ENCODE results near the gene CYP4F11. TPM values are rescaled to one million over a fixed set of nuclear protein-coding genes. Genes with fewer than 3 reads are reported as not detected.

CYP4F11 gene
- total and polyA plus RNA-seq, 2 of the 4 experiments (the other 2 are of a cell fraction), result not detected

GRCh38 chr19:15977690-15978089 lies 43.4 kb upstream of the CYP4F11 start:
- H4K91ac ChIP-seq (ENCODE audit: insufficient read depth, low read depth, low read length), result no peak overlapping the region
- no peak overlapping the region for H2BK15ac ChIP-seq (ENCODE audit: low read depth, low read length)
- no peak overlapping the region for H3K27ac ChIP-seq (ENCODE audit: insufficient read depth, low read length)
- DNase-seq (no peak), ATAC-seq (ENCODE audit: low read depth) (no peak)
- no peak overlapping the region for H3K4me3 ChIP-seq (ENCODE audit: insufficient read depth, low read depth, low read length)
- ChIA-PET CTCF (no interaction called here), POLR2A (ENCODE audit: unreplicated experiment) (no interaction called here)
- H2AK5ac ChIP-seq (ENCODE audit: low read depth, low read length), result no peak overlapping the region
- no peak overlapping the region for H3K23ac ChIP-seq (ENCODE audit: low read depth, low read length)
- no peak overlapping the region for H3K56ac ChIP-seq (ENCODE audit: extremely low read depth, insufficient read depth, low read length)
- H3K9me3 ChIP-seq (ENCODE audit: control insufficient read depth, insufficient read depth, low read length), result peaks cover 2% of the 10 kb centered on the region; the same call in 1 of the 2 replicates
- H3K27me3 ChIP-seq (ENCODE audit: control insufficient read depth, insufficient read depth, low read length), result no peaks in the 10 kb centered on the region
- no peak overlapping the region for H3K4me2 ChIP-seq (ENCODE audit: low read depth, low read length)
- no peak overlapping the region for H2BK5ac ChIP-seq (ENCODE audit: low read depth, low read length, poor library complexity, severe bottlenecking)
- H3K4me1 ChIP-seq (ENCODE audit: control insufficient read depth, insufficient read depth, low read length), result no peaks in the 10 kb centered on the region
- no peaks in the 10 kb centered on the region for H3K36me3 ChIP-seq (ENCODE audit: control insufficient read depth, insufficient read depth, low read length)
- dilution Hi-C loops (cut with HindIII; ENCODE audit: low sequenced_read_pairs, unreplicated experiment) (no loop called here), in situ Hi-C loops (cut with MboI; ENCODE audit: low sequenced_read_pairs) (no loop called here), intact Hi-C loops (cut with micrococcal nuclease) (no loop called here)
- no peak overlapping the region for H2BK20ac ChIP-seq (ENCODE audit: low read depth, low read length)
- H3K9ac ChIP-seq (ENCODE audit: low read depth, low read length), result no peak overlapping the region
- H4K20me1 ChIP-seq (ENCODE audit: insufficient read depth, low read length), result no peaks in the 10 kb centered on the region
- no peak overlapping the region for H2AFZ ChIP-seq (replicated peaks; ENCODE audit: low read length, poor library complexity)
- no peak overlapping the region for H3K18ac ChIP-seq (ENCODE audit: low read depth, low read length)
- no peak overlapping the region for H2AK9ac ChIP-seq (replicated peaks; ENCODE audit: low read depth, low read length, poor library complexity)
- no peak overlapping the region for H2BK120ac ChIP-seq (ENCODE audit: low read depth, low read length)
- H3K79me1 ChIP-seq (ENCODE audit: low read depth in 1 of 2, low read length in 2 of 2), result no peaks in the 10 kb centered on the region
- 10% methylated on average over 4 of the region's 7 CpGs; no CpG with 5 or more reads in 1 of the 2 experiments for WGBS, 2 experiments (ENCODE audit: extremely low coverage in 2 of 2, insufficient read length in 1 of 2)
- BruUV-seq (replicated peaks), result no TSS peak
- no peak overlapping the region for H4K8ac ChIP-seq (ENCODE audit: low read depth in 2 of 2, low read length in 2 of 2)
- H3K14ac ChIP-seq (replicated peaks; ENCODE audit: low read depth, low read length), result no peak overlapping the region
- TF ChIP-seq RCOR1 (IDR thresholded peaks at IDR 0.05; ENCODE audit: insufficient replicate concordance, low read length) (no peak), NFE2L2 (IDR thresholded peaks at IDR 0.05; ENCODE audit: low read depth, low read length) (no peak), BHLHE40 (IDR thresholded peaks at IDR 0.05; ENCODE audit: low read depth, low read length) (no peak), FOS (IDR thresholded peaks at IDR 0.05; ENCODE audit: low read depth, low read length) (no peak), POLR2A (IDR thresholded peaks at IDR 0.05; ENCODE audit: low read depth, low read length) (no peak), MAFK (IDR thresholded peaks at IDR 0.05; ENCODE audit: low read depth, low read length) (no peak), SMC3 (IDR thresholded peaks at IDR 0.05; ENCODE audit: low read depth, low read length) (no peak), RAD21 (IDR thresholded peaks at IDR 0.05; ENCODE audit: low read length) (no peak), RFX5 (IDR thresholded peaks at IDR 0.05; ENCODE audit: low read depth, low read length) (no peak)
- TF ChIP-seq, protein P1, sequence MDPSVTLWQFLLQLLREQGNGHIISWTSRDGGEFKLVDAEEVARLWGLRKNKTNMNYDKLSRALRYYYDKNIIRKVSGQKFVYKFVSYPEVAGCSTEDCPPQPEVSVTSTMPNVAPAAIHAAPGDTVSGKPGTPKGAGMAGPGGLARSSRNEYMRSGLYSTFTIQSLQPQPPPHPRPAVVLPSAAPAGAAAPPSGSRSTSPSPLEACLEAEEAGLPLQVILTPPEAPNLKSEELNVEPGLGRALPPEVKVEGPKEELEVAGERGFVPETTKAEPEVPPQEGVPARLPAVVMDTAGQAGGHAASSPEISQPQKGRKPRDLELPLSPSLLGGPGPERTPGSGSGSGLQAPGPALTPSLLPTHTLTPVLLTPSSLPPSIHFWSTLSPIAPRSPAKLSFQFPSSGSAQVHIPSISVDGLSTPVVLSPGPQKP (IDR thresholded peaks at IDR 0.05; ENCODE audit: borderline replicate concordance, low read depth, low read length), result no peak
- H3K9me1 ChIP-seq (ENCODE audit: insufficient read depth, low read length), result no peaks in the 10 kb centered on the region
- no peak overlapping the region for H4K5ac ChIP-seq (ENCODE audit: low read depth, low read length)
- no peak overlapping the region for H3K4ac ChIP-seq (ENCODE audit: low read depth, low read length)

Measured in IMR-90 (cell line).